Neural crest cell (in vitro differentiated cells): ENCODE results near the gene DUS2. TPM values are rescaled to one million over a fixed set of nuclear protein-coding genes. Genes with fewer than 3 reads are reported as not detected.
"Not testable (repeated sequence)": the region's sequence is repeated elsewhere in the genome, so short reads cannot be mapped to it uniquely, and the experiment has no call there.

Experiments used
- DNase-seq: peaks from one replicate; pipeline ENCODE4 v3.0.0; 2021; ENCODE audit warnings: low read depth, mixed read lengths, low spot score
- H3K27ac Mint-ChIP-seq: one replicate; pipeline ENCODE4 v1.8.0; 2021; ENCODE audit warnings: mild to moderate bottlenecking, mixed read lengths; ENCODE audit not compliant: unreplicated experiment
- H3K27me3 Mint-ChIP-seq: 2 replicates; pipeline ENCODE4 v1.8.0; 2021; ENCODE audit warnings: low read depth, mild to moderate bottlenecking, mixed read lengths
- H3K36me3 Mint-ChIP-seq: 2 replicates; pipeline ENCODE4 v1.8.0; 2021; ENCODE audit warnings: low read depth, mild to moderate bottlenecking, mixed read lengths
- H3K4me1 Mint-ChIP-seq: 2 replicates; pipeline ENCODE4 v1.8.0; 2021; ENCODE audit warnings: mixed read lengths
- H3K4me3 Mint-ChIP-seq: one replicate; pipeline ENCODE4 v1.8.0; 2021; ENCODE audit warnings: mild to moderate bottlenecking, mixed read lengths
- H3K9me3 Mint-ChIP-seq: 2 replicates; pipeline ENCODE4 v1.8.0; 2021; ENCODE audit warnings: mixed read lengths
- CTCF ChIP-seq: fragments of 200-600 bp; sonication (generic); conservative IDR thresholded peaks from 2 replicates; pipeline ENCODE4 v1.5.0; 2021; ENCODE audit warnings: antibody characterized with exemption, mild to moderate bottlenecking
- total RNA-seq: library from RNA; stranded (reverse); gene quantifications from 2 replicates; pipeline ENCODE4 v1.2.1, GENCODE V29; 2021

DUS2 gene
- total RNA-seq, 1 donor from 2014 or later, result 28.4 TPM

- H3K9me3 Mint-ChIP-seq, result no peaks in the 10 kb centered on the region
- no peak for DNase-seq
- H3K27ac Mint-ChIP-seq, result peak within 1 kb of the TSS; percentile 57
- H3K27me3 Mint-ChIP-seq, result peaks cover 11% of the 10 kb centered on the region
- H3K4me3 Mint-ChIP-seq, result no peak within 1 kb of the TSS
- no peak for TF ChIP-seq CTCF
- no peaks in the 10 kb centered on the region for H3K36me3 Mint-ChIP-seq
- H3K4me1 Mint-ChIP-seq, result no peaks in the 10 kb centered on the region
These were observed 7.4 kb upstream of the DUS2 start, which contains the start of gene DPEP2NB for GRCh38 chr16:68015681-68016080. DPEP2NB (minus strand) TSS chr16:68015911; CDS start chr16:68015770, 141 bp downstream.

GRCh38 chr16:68019167-68019680 lies 3.9 kb upstream of the DUS2 start:
- H3K27me3 Mint-ChIP-seq, result peaks cover 6% of the 10 kb centered on the region
- no peak overlapping the region for H3K27ac Mint-ChIP-seq
- DNase-seq, result no peak
- no peak overlapping the region for H3K4me3 Mint-ChIP-seq
- H3K4me1 Mint-ChIP-seq, result peaks cover 9% of the 10 kb centered on the region
- peaks cover 2% of the 10 kb centered on the region for H3K36me3 Mint-ChIP-seq
- no peak for TF ChIP-seq CTCF
- H3K9me3 Mint-ChIP-seq, result no peaks in the 10 kb centered on the region

GRCh38 chr16:68021490-68021889 lies 1.6 kb upstream of the DUS2 start:
- Mint-ChIP-seq H3K4me1 (peaks cover 12% of the 10 kb centered on the region), H3K9me3 (no peaks in the 10 kb centered on the region), H3K4me3 (peak overlapping the region; percentile 97), H3K27ac (no peak overlapping the region), H3K27me3 (no peaks in the 10 kb centered on the region), H3K36me3 (peaks cover 2% of the 10 kb centered on the region)
- no peak for TF ChIP-seq CTCF
- no peak for DNase-seq

GRCh38 chr16:68022278-68022727 lies 781 bp upstream of the DUS2 start:
- Mint-ChIP-seq H3K27me3 (no peaks in the 10 kb centered on the region), H3K27ac (peak overlapping the region; percentile 67), H3K4me1 (peaks cover 12% of the 10 kb centered on the region), H3K36me3 (peaks cover 2% of the 10 kb centered on the region), H3K4me3 (peak overlapping the region; percentile 97), H3K9me3 (no peaks in the 10 kb centered on the region)
- no peak for DNase-seq
- no peak for TF ChIP-seq CTCF

GRCh38 chr16:68028996-68029395 lies 5.9 kb downstream of the DUS2 start:
- Mint-ChIP-seq H3K27ac (no peak overlapping the region), H3K4me3 (no peak overlapping the region), H3K27me3 (no peaks in the 10 kb centered on the region), H3K4me1 (peaks cover 4% of the 10 kb centered on the region), H3K36me3 (no peaks in the 10 kb centered on the region), H3K9me3 (no peaks in the 10 kb centered on the region)
- no peak for TF ChIP-seq CTCF
- no peak for DNase-seq

GRCh38 chr16:68030108-68030507 lies 7.0 kb downstream of the DUS2 start:
- not testable (repeated sequence) for H3K27ac Mint-ChIP-seq, H3K4me3 Mint-ChIP-seq, H3K27me3 Mint-ChIP-seq, H3K4me1 Mint-ChIP-seq, DNase-seq, H3K36me3 Mint-ChIP-seq, H3K9me3 Mint-ChIP-seq
